Prostate gland (tissue), 2 donors: ENCODE measurements around the gene TMC4. TPM values are rescaled to one million over a fixed set of nuclear protein-coding genes. Genes with fewer than 3 reads are reported as not detected.
"Not testable (repeated sequence)": the region's sequence is repeated elsewhere in the genome, so short reads cannot be mapped to it uniquely, and the experiment has no call there.

Experiments used
- DNase-seq: peaks from one replicate; pipeline ENCODE4 v3.0.0-alpha.2; 2019; ENCODE audit warnings: low spot score
- H3K27ac ChIP-seq, 2 donors: fragments of 200-600 bp; sonication (generic); 2 replicates each; pipeline ENCODE4 v1.5.1; 2017 to 2019
- H3K27me3 ChIP-seq: fragments of 200-600 bp; sonication (generic); replicated peaks from 2 replicates; pipeline ENCODE4 v1.5.1; 2019; ENCODE audit not compliant: insufficient read depth
- H3K36me3 ChIP-seq, 2 donors: fragments of 200-600 bp; sonication (generic); 1 replicate in 1 of 2; 2 replicates in 1 of 2; pipeline versions ENCODE4 v1.5.1 to v1.8.1; 2017 to 2019
- H3K4me1 ChIP-seq: fragments of 200-600 bp; sonication (generic); replicated peaks from 2 replicates; pipeline ENCODE4 v1.5.1; 2019
- H3K4me3 ChIP-seq, 2 donors: fragments of 200-600 bp; sonication (generic); 2 replicates each; pipeline ENCODE4 v1.5.1; 2017 to 2019
- H3K9me3 ChIP-seq: fragments of 200-600 bp; sonication (generic); 2 replicates; pipeline ENCODE4 v1.5.1; 2017
- CTCF ChIP-seq, 4 experiments: fragments of 200-600 bp in 2 of 4; fragments of 450-650 bp in 2 of 4; sonication (generic) in 2 of 4; IDR thresholded peaks; 1 replicate in 3 of 4; 2 replicates in 1 of 4; pipeline ENCODE4 v1.5.1; 2016 to 2019; ENCODE audit warnings: antibody characterized with exemption in 4 of 4, mild to moderate bottlenecking in 2 of 4, moderate library complexity in 2 of 4
- POLR2A ChIP-seq: fragments of 450-650 bp; IDR thresholded peaks from one replicate; pipeline ENCODE4 v1.6.1; 2016; ENCODE audit warnings: antibody characterized with exemption, mild to moderate bottlenecking
- POLR2AphosphoS5 ChIP-seq: sonication (generic); formaldehyde crosslinking; IDR thresholded peaks from one replicate; pipeline ENCODE4 v1.6.1; 2017; ENCODE audit warnings: antibody characterized with exemption
- WGBS: methylation state at CpG from one replicate; pipeline ENCODE4 v1.1.5; 2018; 5-methylcytosine and 5-hydroxymethylcytosine counted together
- intact Hi-C: fragments of 100-400 bp; cut with DNase I; formaldehyde crosslinking; loops from one replicate; pipeline ENCODE4 v1.14.2; 2022
- total RNA-seq, 2 donors: library from RNA; depleted of rRNA; stranded (reverse); fragments of >200 nt; gene quantifications; one replicate each; pipeline ENCODE4 v1.1.0, GENCODE V29; 2016

The TMC4 gene
- total RNA-seq, 2 donors from 2014 or later, result 40.2 to 88.6 TPM

GRCh38 chr19:54197121-54197520 is 24.2 kb upstream of the TMC4 start:
- no peak overlapping the region for H3K27ac ChIP-seq
- intact Hi-C loops, result no loop called here
- H3K27me3 ChIP-seq, result no peaks in the 10 kb centered on the region
- no peak overlapping the region for H3K4me3 ChIP-seq
- no peaks in the 10 kb centered on the region for H3K9me3 ChIP-seq
- 64% methylated on average over 3 of the region's 3 CpGs for WGBS
- TF ChIP-seq POLR2AphosphoS5 (no peak), CTCF (IDR thresholded peaks at IDR 0.05) (no peak), POLR2A (no peak)
- H3K4me1 ChIP-seq, result peaks cover under 1% of the 10 kb centered on the region
- no peak for DNase-seq
- H3K36me3 ChIP-seq, result peaks cover 0 to 4% of the 10 kb centered on the region in 2 donors

- Histone ChIP-seq H3K27ac (no peak overlapping the region), H3K9me3 (no peaks in the 10 kb centered on the region), H3K36me3 (peaks cover 0 to 4% of the 10 kb centered on the region in 2 donors), H3K27me3 (no peaks in the 10 kb centered on the region), H3K4me3 (no peak overlapping the region), H3K4me1 (peaks cover 4% of the 10 kb centered on the region)
- WGBS, result 75% methylated on average over 7 of the region's 7 CpGs
- TF ChIP-seq POLR2AphosphoS5 (no peak), CTCF (IDR thresholded peaks at IDR 0.05) (no peak), POLR2A (no peak)
- intact Hi-C loops, result no loop called here
- no peak for DNase-seq
Observed at GRCh38 chr19:54196536-54196935, 23.6 kb upstream of the TMC4 start.

GRCh38 chr19:54194463-54194862 is 21.5 kb upstream of the TMC4 start:
- intact Hi-C loops, H3K4me1 ChIP-seq, H3K9me3 ChIP-seq, H3K36me3 ChIP-seq, DNase-seq, H3K27ac ChIP-seq, H3K4me3 ChIP-seq, H3K27me3 ChIP-seq: not testable (repeated sequence)
- 95% methylated on average over 12 of the region's 12 CpGs for WGBS

- TF ChIP-seq POLR2AphosphoS5 (no peak), CTCF (IDR thresholded peaks at IDR 0.05) (no peak), POLR2A (no peak)
- peaks cover 0 to 4% of the 10 kb centered on the region in 2 donors for H3K36me3 ChIP-seq
- no peaks in the 10 kb centered on the region for H3K9me3 ChIP-seq
- H3K4me3 ChIP-seq, result no peak overlapping the region
- no peak for DNase-seq
- no peak overlapping the region for H3K27ac ChIP-seq
- peaks cover 4% of the 10 kb centered on the region for H3K4me1 ChIP-seq
- 92% methylated on average over 11 of the region's 11 CpGs for WGBS
- intact Hi-C loops, result no loop called here
- no peaks in the 10 kb centered on the region for H3K27me3 ChIP-seq
Observed at GRCh38 chr19:54193011-54193410, 20.1 kb upstream of the TMC4 start.

GRCh38 chr19:54191811-54192453 is 19.0 kb upstream of the TMC4 start:
- Histone ChIP-seq H3K4me3 (peak overlapping the region; percentile 83 to 91), H3K27me3 (no peaks in the 10 kb centered on the region), H3K9me3 (no peaks in the 10 kb centered on the region), H3K4me1 (peaks cover 4% of the 10 kb centered on the region), H3K36me3 (peaks cover 0 to 4% of the 10 kb centered on the region in 2 donors), H3K27ac (peak overlapping the region; percentile 96 to 98)
- no peak for DNase-seq
- TF ChIP-seq CTCF (IDR thresholded peaks at IDR 0.05), result no peak
- no peak for TF ChIP-seq POLR2AphosphoS5
- no peak for TF ChIP-seq POLR2A
- 62% methylated on average over 19 of the region's 19 CpGs for WGBS
- intact Hi-C loops, result loop anchor here (2.0 kb wide), 1 partner anchor 31 kb away; no protein-coding TSS in a partner anchor
